HEK293 (cell line): ENCODE measurements around the gene TREH.
A peak's percentile ranks its signal among the peaks of the same experiment; 100 is the strongest.

Source experiments
- ATF2 ChIP-seq: fragments of 450-650 bp; formaldehyde crosslinking; IDR thresholded peaks from 2 replicates; pipeline ENCODE4 v1.5.1; 2016; ENCODE audit warnings: missing biosample characterization, missing genetic modification characterization, low read depth
- EGR2 ChIP-seq: fragments of 450-650 bp; formaldehyde crosslinking; IDR thresholded peaks from 2 replicates; pipeline ENCODE4 v1.5.1; 2016; ENCODE audit warnings: low read depth, missing biosample characterization, missing genetic modification characterization
- GLIS2 ChIP-seq: fragments of 450-650 bp; formaldehyde crosslinking; IDR thresholded peaks from 2 replicates; pipeline ENCODE4 v1.5.1; 2016; ENCODE audit warnings: missing biosample characterization, missing genetic modification characterization
- HOXA7 ChIP-seq: sonication (generic); formaldehyde crosslinking; IDR thresholded peaks from 2 replicates; pipeline ENCODE4 v1.8.1; 2022; ENCODE audit warnings: missing genetic modification reagents, borderline replicate concordance
- INSM2 ChIP-seq: fragments of 450-650 bp; formaldehyde crosslinking; IDR thresholded peaks from 2 replicates; pipeline ENCODE4 v1.5.1; 2016; ENCODE audit warnings: missing biosample characterization, missing genetic modification characterization
- KLF10 ChIP-seq: fragments of 450-650 bp; IDR thresholded peaks from 2 replicates; pipeline ENCODE4 v1.5.1; 2018; ENCODE audit warnings: missing biosample characterization, mild to moderate bottlenecking, missing genetic modification characterization
- TSHZ1 ChIP-seq: fragments of 450-650 bp; formaldehyde crosslinking; IDR thresholded peaks from 2 replicates; pipeline ENCODE4 v1.5.1; 2016; ENCODE audit warnings: missing biosample characterization, missing genetic modification characterization, borderline replicate concordance
- ZBTB7A ChIP-seq: fragments of 450-650 bp; formaldehyde crosslinking; IDR thresholded peaks from 2 replicates; pipeline ENCODE4 v1.5.1; 2016; ENCODE audit warnings: low read depth, missing biosample characterization, missing genetic modification characterization
- ZFP37 ChIP-seq: fragments of 450-650 bp; formaldehyde crosslinking; IDR thresholded peaks from 2 replicates; pipeline ENCODE4 v1.5.1; 2016; ENCODE audit warnings: missing biosample characterization, missing genetic modification characterization
- ZNF10 ChIP-seq: fragments of 450-650 bp; formaldehyde crosslinking; IDR thresholded peaks from 2 replicates; pipeline ENCODE4 v1.5.1; 2017; ENCODE audit warnings: missing biosample characterization, missing genetic modification characterization
- ZNF138 ChIP-seq: fragments of 450-650 bp; formaldehyde crosslinking; IDR thresholded peaks from 2 replicates; pipeline ENCODE4 v1.5.1; 2016; ENCODE audit warnings: missing biosample characterization, missing genetic modification characterization, borderline replicate concordance
- ZNF175 ChIP-seq: fragments of 450-650 bp; formaldehyde crosslinking; IDR thresholded peaks from 2 replicates; pipeline ENCODE4 v1.5.1; 2016; ENCODE audit warnings: missing biosample characterization, missing genetic modification characterization
- ZNF24 ChIP-seq: fragments of 450-650 bp; formaldehyde crosslinking; IDR thresholded peaks from 2 replicates; pipeline ENCODE4 v1.5.1; 2016; ENCODE audit warnings: missing biosample characterization, missing genetic modification characterization
- ZNF274 ChIP-seq, 2 experiments: fragments of 200-500 bp in 1 of 2; fragments of 450-650 bp in 1 of 2; sonication (Bioruptor generic) in 1 of 2; formaldehyde crosslinking in 1 of 2; IDR thresholded peaks; 2 replicates each; pipeline versions ENCODE4 v1.5.1 to v1.6.1; 2014 to 2016; ENCODE audit warnings: borderline replicate concordance in 1 of 2, inconsistent platforms in 1 of 2, low read length in 1 of 2, missing biosample characterization in 1 of 2, missing genetic modification characterization in 1 of 2
- ZNF341 ChIP-seq: fragments of 450-650 bp; formaldehyde crosslinking; IDR thresholded peaks from 2 replicates; pipeline ENCODE4; 2016; ENCODE audit warnings: low read depth, missing biosample characterization, missing genetic modification characterization
- ZNF354C ChIP-seq: fragments of 450-650 bp; formaldehyde crosslinking; IDR thresholded peaks from 2 replicates; pipeline ENCODE4 v1.5.1; 2016; ENCODE audit warnings: missing biosample characterization, missing genetic modification characterization, low read depth, borderline replicate concordance
- ZNF488 ChIP-seq: fragments of 450-650 bp; formaldehyde crosslinking; IDR thresholded peaks from 2 replicates; pipeline ENCODE4 v1.5.1; 2016; ENCODE audit warnings: missing biosample characterization, missing genetic modification characterization
- ZNF510 ChIP-seq: fragments of 450-650 bp; formaldehyde crosslinking; IDR thresholded peaks from 2 replicates; pipeline ENCODE4 v1.5.1; 2018; ENCODE audit warnings: mild to moderate bottlenecking, missing genetic modification characterization, missing biosample characterization; ENCODE audit not compliant: insufficient replicate concordance
- ZNF529 ChIP-seq: fragments of 450-650 bp; formaldehyde crosslinking; IDR thresholded peaks from 2 replicates; pipeline ENCODE4 v1.5.1; 2017; ENCODE audit warnings: missing genetic modification characterization, missing biosample characterization; ENCODE audit not compliant: insufficient replicate concordance
- ZNF585B ChIP-seq: fragments of 450-650 bp; formaldehyde crosslinking; IDR thresholded peaks from 2 replicates; pipeline ENCODE4 v1.5.1; 2016; ENCODE audit warnings: missing biosample characterization, missing genetic modification characterization
- ZNF629 ChIP-seq: fragments of 450-650 bp; formaldehyde crosslinking; IDR thresholded peaks from 2 replicates; pipeline ENCODE4 v1.5.1; 2017; ENCODE audit warnings: missing biosample characterization, missing genetic modification characterization
- ZNF639 ChIP-seq: fragments of 450-650 bp; formaldehyde crosslinking; IDR thresholded peaks from 2 replicates; pipeline ENCODE4 v1.5.1; 2016; ENCODE audit warnings: missing biosample characterization, missing genetic modification characterization
- ZNF747 ChIP-seq: fragments of 450-650 bp; formaldehyde crosslinking; IDR thresholded peaks from 2 replicates; pipeline ENCODE4 v1.5.1; 2016; ENCODE audit warnings: missing biosample characterization, missing genetic modification characterization
- ZNF768 ChIP-seq: fragments of 450-650 bp; formaldehyde crosslinking; IDR thresholded peaks from 2 replicates; pipeline ENCODE4 v1.5.1; 2018; ENCODE audit warnings: missing biosample characterization, mild to moderate bottlenecking, missing genetic modification characterization
- ZNF776 ChIP-seq: fragments of 450-650 bp; formaldehyde crosslinking; IDR thresholded peaks from 2 replicates; pipeline ENCODE4 v1.5.0; 2017; ENCODE audit warnings: missing biosample characterization, missing genetic modification characterization, borderline replicate concordance
- ZNF830 ChIP-seq: fragments of 450-650 bp; IDR thresholded peaks from 2 replicates; pipeline ENCODE4 v1.5.0; 2018; ENCODE audit warnings: missing biosample characterization, missing genetic modification characterization, low read depth, mild to moderate bottlenecking, moderate library complexity
- TF ChIP-seq, protein P1 (sequence below): fragments of 450-650 bp; formaldehyde crosslinking; IDR thresholded peaks from 2 replicates; pipeline ENCODE4 v1.5.1; 2016; ENCODE audit warnings: missing biosample characterization, missing genetic modification characterization

Gene TREH

DNA sequence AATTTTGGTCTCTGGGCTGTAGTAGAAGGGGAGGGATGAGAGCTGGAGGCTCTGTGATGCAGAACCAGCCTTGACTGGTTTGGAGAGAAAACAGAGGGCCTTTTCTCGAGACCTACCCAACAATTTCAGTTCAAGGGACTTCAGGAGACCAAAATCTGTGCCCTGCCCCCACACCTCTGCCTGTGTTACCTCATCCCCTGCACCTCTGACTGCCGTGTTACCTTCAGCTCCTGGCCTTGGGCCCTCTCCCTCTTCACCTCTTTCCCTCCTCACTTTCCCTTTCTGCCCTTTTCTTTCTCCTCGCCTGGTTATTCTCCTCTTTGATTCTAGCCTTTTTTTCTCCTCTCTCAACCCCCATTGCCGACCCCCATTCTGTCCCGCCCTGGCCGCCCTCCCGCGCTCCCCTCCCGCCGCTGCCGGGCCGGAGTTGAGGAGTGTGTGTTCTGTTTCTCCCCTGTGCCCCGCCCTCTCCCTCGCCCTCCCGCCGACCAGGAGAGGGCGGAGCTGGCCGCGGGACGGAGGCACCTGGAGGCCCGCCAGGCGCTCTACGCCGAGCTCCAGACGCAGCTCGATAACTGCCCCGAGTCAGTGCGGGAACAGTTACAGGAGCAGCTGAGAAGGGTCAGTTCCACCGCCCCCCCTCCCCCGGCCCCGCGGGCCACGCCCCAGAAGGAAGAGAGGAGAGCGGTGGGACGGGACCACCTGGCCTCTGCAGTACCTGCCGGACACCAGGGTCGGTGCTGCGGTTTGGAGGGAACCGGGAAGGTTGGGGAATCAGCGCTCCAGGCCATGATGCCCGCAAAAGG is 44.8 kb downstream of the TREH start (continued):
- TF ChIP-seq, protein P1, sequence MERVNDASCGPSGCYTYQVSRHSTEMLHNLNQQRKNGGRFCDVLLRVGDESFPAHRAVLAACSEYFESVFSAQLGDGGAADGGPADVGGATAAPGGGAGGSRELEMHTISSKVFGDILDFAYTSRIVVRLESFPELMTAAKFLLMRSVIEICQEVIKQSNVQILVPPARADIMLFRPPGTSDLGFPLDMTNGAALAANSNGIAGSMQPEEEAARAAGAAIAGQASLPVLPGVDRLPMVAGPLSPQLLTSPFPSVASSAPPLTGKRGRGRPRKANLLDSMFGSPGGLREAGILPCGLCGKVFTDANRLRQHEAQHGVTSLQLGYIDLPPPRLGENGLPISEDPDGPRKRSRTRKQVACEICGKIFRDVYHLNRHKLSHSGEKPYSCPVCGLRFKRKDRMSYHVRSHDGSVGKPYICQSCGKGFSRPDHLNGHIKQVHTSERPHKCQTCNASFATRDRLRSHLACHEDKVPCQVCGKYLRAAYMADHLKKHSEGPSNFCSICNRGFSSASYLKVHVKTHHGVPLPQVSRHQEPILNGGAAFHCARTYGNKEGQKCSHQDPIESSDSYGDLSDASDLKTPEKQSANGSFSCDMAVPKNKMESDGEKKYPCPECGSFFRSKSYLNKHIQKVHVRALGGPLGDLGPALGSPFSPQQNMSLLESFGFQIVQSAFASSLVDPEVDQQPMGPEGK (tag by site-specific recombination) = peak; percentile 89
- TF ChIP-seq ZNF341 (tag by site-specific recombination) (peak; percentile 67), ZNF585B (tag by site-specific recombination) (no peak), GLIS2 (tag by site-specific recombination) (peak; percentile 77), ZNF175 (no peak), HOXA7 (no peak), ATF2 (no peak), EGR2 (tag by site-specific recombination) (peak; percentile 31; the same call in 1 of the 2 replicates), TSHZ1 (tag by site-specific recombination) (0 out of 2 replicates have a peak, but pooled peaks have one; percentile 8), INSM2 (peak; percentile 19; the same call in 1 of the 2 replicates), ZNF529 (tag by site-specific recombination) (no peak), ZNF510 (tag by site-specific recombination) (no peak), ZNF138 (tag by site-specific recombination) (no peak), ZNF24 (tag by site-specific recombination) (peak; percentile 59; the same call in 1 of the 2 replicates), ZNF354C (tag by site-specific recombination) (no peak), ZNF830 (no peak), ZNF10 (tag by site-specific recombination) (0 out of 2 replicates have a peak, but pooled peaks have one; percentile 6), ZNF488 (tag by site-specific recombination) (no peak), ZNF274 (IDR thresholded peaks at IDR 0.05; ENCODE audit: low read length) (no peak), ZNF274 (tag by site-specific recombination; IDR thresholded peaks at IDR 0.05; ENCODE audit: borderline replicate concordance) (no peak), ZNF768 (tag by site-specific recombination) (no peak), ZNF639 (tag by site-specific recombination) (no peak; the same call in 1 of the 2 replicates), KLF10 (tag by site-specific recombination) (no peak; the same call in 1 of the 2 replicates), ZBTB7A (no peak), ZNF629 (tag by site-specific recombination) (peak; percentile 75), ZNF747 (tag by site-specific recombination) (no peak), ZNF776 (no peak), ZFP37 (tag by site-specific recombination) (peak; percentile 94)
